ENCODE results near the gene TRIM71. TPM values are rescaled to one million over a fixed set of nuclear protein-coding genes. Genes with fewer than 3 reads are reported as not detected.
A peak's percentile ranks its signal among the peaks of the same experiment; 100 is the strongest.

The TRIM71 gene
- total RNA-seq, 1 experiment from 2014 or later = 376 TPM

DNA sequence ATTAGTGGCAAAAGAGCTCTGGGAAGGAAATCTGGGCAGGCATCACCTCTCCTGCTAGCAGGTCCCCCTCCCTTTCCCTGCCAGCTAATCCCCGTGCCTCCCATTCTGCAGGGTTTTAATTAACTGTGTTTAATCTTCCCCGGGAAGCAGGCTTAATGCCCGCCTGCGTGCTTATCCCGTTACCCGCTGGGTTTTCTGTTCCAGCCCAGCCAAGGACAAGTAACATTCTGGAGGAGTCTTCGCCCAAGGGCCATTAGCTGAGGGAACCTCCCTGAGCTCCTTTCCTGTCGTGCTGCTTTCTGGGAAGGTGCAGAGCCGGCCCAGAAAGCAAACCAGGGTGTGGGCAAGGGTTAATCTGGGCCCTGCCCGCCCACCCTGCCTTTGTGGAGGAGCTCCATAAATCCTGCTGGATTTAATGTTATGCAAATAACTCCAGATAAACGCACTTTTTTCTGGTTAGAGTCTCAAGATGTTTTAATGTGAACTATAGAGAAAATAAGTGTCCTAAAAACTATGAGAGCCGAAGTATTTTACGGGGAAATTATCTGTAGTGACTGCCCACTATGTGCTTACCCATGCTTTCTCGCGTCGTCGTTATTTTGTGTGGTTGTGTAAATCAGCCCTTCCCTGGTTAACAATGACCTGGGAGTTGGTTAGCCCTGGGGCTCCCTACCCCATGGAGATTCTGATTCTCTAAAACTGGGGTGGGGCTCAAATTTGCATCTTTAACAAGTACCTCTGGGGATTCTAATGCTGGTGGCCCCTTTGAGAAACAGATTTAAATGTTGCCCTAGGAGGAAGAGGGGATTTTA, 25.9 kb downstream of the TRIM71 start:
- no peaks in the 10 kb centered on the region for H3K27me3 ChIP-seq (ENCODE audit: insufficient read depth, low read length)
- H3K9me3 ChIP-seq (ENCODE audit: control insufficient read depth, low read depth, low read length) = no peaks in the 10 kb centered on the region
- H3K23me2 ChIP-seq (ENCODE audit: insufficient read length, low read depth, low read length, poor library complexity, severe bottlenecking) = peaks cover 7% of the 10 kb centered on the region
- H3K9me3 Mint-ChIP-seq = no peaks in the 10 kb centered on the region
- H3K36me3 Mint-ChIP-seq (ENCODE audit: insufficient read depth in 1 of 3, low read depth in 3 of 3) = peaks cover 7 to 23% (median 22%) of the 10 kb centered on the region in 3 experiments; a peak in 6 of 7 replicates
- peak overlapping the region; percentile 74 for H3K4me2 ChIP-seq (ENCODE audit: insufficient read depth, insufficient read length, low read length)
- H2BK5ac ChIP-seq (ENCODE audit: insufficient read length, low read length) = no peak overlapping the region
- no peak overlapping the region for H2AFZ ChIP-seq (ENCODE audit: low read length)
- peak; percentile 84 for DNase-seq
- no peak overlapping the region for H2BK20ac ChIP-seq (ENCODE audit: low read depth, low read length, poor library complexity, severe bottlenecking)
- no peak overlapping the region for H3K4ac ChIP-seq (ENCODE audit: low read depth, low read length)
- H3K79me2 ChIP-seq (ENCODE audit: insufficient read depth, low read length) = peaks cover 82% of the 10 kb centered on the region
- H3K14ac ChIP-seq (ENCODE audit: insufficient read depth, low read length) = 0 out of 2 replicates have a peak overlapping the region, but pooled peaks have one; percentile 12
- peaks cover 90 to 94% of the 10 kb centered on the region in 2 experiments for H3K4me1 Mint-ChIP-seq
- H3K27ac Mint-ChIP-seq = peak overlapping the region; percentile 89 to 99 (median 99)
- no peak overlapping the region for H4K91ac ChIP-seq (ENCODE audit: insufficient read length, low read depth, low read length)
- H3K4me1 ChIP-seq (ENCODE audit: insufficient read depth, low read length) = peaks cover 49% of the 10 kb centered on the region
- H2AK5ac ChIP-seq (ENCODE audit: insufficient read length, low read length) = peak overlapping the region; percentile 18
- H3K27me3 Mint-ChIP-seq (ENCODE audit: low read depth) = no peaks in the 10 kb centered on the region; the same call in 1 of the 2 replicates
- H4K5ac ChIP-seq (ENCODE audit: insufficient read length, low read depth, low read length) = no peak overlapping the region
- no peak overlapping the region for H3K23ac ChIP-seq (ENCODE audit: insufficient read length, low read depth, low read length)
- no peak overlapping the region for H3T11ph ChIP-seq (ENCODE audit: low read length)
- no peak overlapping the region for H2BK15ac ChIP-seq (ENCODE audit: low read depth, low read length)
- no peak overlapping the region for H3K56ac ChIP-seq (ENCODE audit: insufficient read length, low read depth, low read length)
- WGBS (ENCODE audit: extremely low coverage, insufficient read length, low lambda C conversion rate) = no CpG with 5 or more reads among the region's 17 CpGs
- H3K27ac ChIP-seq (ENCODE audit: insufficient read length, low read depth, low read length) = peak overlapping the region; percentile 78
- peaks cover 3% of the 10 kb centered on the region for H3K79me1 ChIP-seq (ENCODE audit: insufficient read depth, low read depth, low read length, poor library complexity, severe bottlenecking)
- no peak overlapping the region for H4K8ac ChIP-seq (replicated peaks; ENCODE audit: insufficient read length, low read depth, low read length)
- H3K4me3 Mint-ChIP-seq = peak overlapping the region; percentile 61 to 80
- H2BK12ac ChIP-seq (ENCODE audit: insufficient read length, low read depth, low read length) = no peak overlapping the region
- no peaks in the 10 kb centered on the region for H4K20me1 ChIP-seq (ENCODE audit: control insufficient read depth, insufficient read depth, insufficient read length)
- TF ChIP-seq, protein P1, sequence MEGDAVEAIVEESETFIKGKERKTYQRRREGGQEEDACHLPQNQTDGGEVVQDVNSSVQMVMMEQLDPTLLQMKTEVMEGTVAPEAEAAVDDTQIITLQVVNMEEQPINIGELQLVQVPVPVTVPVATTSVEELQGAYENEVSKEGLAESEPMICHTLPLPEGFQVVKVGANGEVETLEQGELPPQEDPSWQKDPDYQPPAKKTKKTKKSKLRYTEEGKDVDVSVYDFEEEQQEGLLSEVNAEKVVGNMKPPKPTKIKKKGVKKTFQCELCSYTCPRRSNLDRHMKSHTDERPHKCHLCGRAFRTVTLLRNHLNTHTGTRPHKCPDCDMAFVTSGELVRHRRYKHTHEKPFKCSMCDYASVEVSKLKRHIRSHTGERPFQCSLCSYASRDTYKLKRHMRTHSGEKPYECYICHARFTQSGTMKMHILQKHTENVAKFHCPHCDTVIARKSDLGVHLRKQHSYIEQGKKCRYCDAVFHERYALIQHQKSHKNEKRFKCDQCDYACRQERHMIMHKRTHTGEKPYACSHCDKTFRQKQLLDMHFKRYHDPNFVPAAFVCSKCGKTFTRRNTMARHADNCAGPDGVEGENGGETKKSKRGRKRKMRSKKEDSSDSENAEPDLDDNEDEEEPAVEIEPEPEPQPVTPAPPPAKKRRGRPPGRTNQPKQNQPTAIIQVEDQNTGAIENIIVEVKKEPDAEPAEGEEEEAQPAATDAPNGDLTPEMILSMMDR (conservative IDR thresholded peaks at IDR 0.05) = no peak
- H2BK120ac ChIP-seq (ENCODE audit: low read depth, low read length, poor library complexity, severe bottlenecking) = no peak overlapping the region
- H3K9ac ChIP-seq (ENCODE audit: extremely low read depth, insufficient read length, low read length) = no peak overlapping the region
- no peak overlapping the region for H3K18ac ChIP-seq (ENCODE audit: insufficient read length, low read depth, low read length)
